DND-41 (cell line): ENCODE measurements around the gene NKD1.

Experiments used
- ATAC-seq: fragments of 200-7000 bp; cut with Tn5 transposase; 3 replicates; pipeline ENCODE4 v1.9.1; 2021; ENCODE audit warnings: low read depth; ENCODE audit not compliant: insufficient read depth
- DNase-seq: peaks from one replicate; pipeline ENCODE4 v3.0.0-alpha.2; 2020
- H2AFZ ChIP-seq: 2 replicates; pipeline ENCODE4 v1.6.0; 2012; ENCODE audit warnings: low read depth, low read length
- H3K27ac ChIP-seq: 2 replicates; pipeline ENCODE4 v1.5.1; 2012; ENCODE audit warnings: low read length, inconsistent platforms
- H3K27me3 ChIP-seq: fragments of 200-600 bp; sonication (generic); 2 replicates; pipeline ENCODE4 v1.6.0; 2012; ENCODE audit warnings: low read length, mild to moderate bottlenecking, inconsistent platforms; ENCODE audit not compliant: insufficient read depth, poor library complexity
- H3K36me3 ChIP-seq: 2 replicates; pipeline ENCODE4 v1.5.1; 2012; ENCODE audit warnings: low read length, inconsistent platforms; ENCODE audit not compliant: insufficient read depth
- H3K4me1 ChIP-seq: 2 replicates; pipeline ENCODE4 v1.5.1; 2012; ENCODE audit warnings: mild to moderate bottlenecking, low read length; ENCODE audit not compliant: insufficient read depth
- H3K4me2 ChIP-seq: 2 replicates; pipeline ENCODE4 v1.6.0; 2012; ENCODE audit warnings: mild to moderate bottlenecking, moderate library complexity, low read length, inconsistent platforms; ENCODE audit not compliant: insufficient read depth
- H3K4me3 ChIP-seq, 2 experiments: fragments of 200-600 bp in 1 of 2; shearing (Covaris generic) in 1 of 2; 2 replicates each; pipeline ENCODE4 v1.5.1; 2012 to 2016; ENCODE audit warnings: inconsistent platforms in 2 of 2, low read length in 2 of 2, mild to moderate bottlenecking in 2 of 2, low read depth in 1 of 2, moderate library complexity in 1 of 2
- H3K79me2 ChIP-seq: 2 replicates; pipeline ENCODE4 v1.6.0; 2012; ENCODE audit warnings: low read length, inconsistent platforms; ENCODE audit not compliant: insufficient read depth
- H3K9ac ChIP-seq: 2 replicates; pipeline ENCODE4 v1.6.0; 2012; ENCODE audit warnings: low read depth, mild to moderate bottlenecking, inconsistent platforms, low read length, moderate library complexity
- H3K9me3 ChIP-seq: 2 replicates; pipeline ENCODE4 v1.5.1; 2012; ENCODE audit warnings: low read length, moderate library complexity, mild to moderate bottlenecking, inconsistent platforms; ENCODE audit not compliant: insufficient read depth, severe bottlenecking
- H4K20me1 ChIP-seq: 2 replicates; pipeline ENCODE4 v1.6.0; 2012; ENCODE audit warnings: low read length; ENCODE audit not compliant: insufficient read depth
- CTCF ChIP-seq: IDR thresholded peaks from 2 replicates; pipeline ENCODE4 v1.5.1; 2012; ENCODE audit warnings: borderline replicate concordance, low read length, moderate library complexity, mild to moderate bottlenecking; ENCODE audit not compliant: poor library complexity, severe bottlenecking; ENCODE audit errors: extremely low read depth
- EZH2 ChIP-seq: IDR thresholded peaks from 3 replicates; pipeline ENCODE4 v1.6.1; 2012; ENCODE audit warnings: borderline replicate concordance, low read depth, mild to moderate bottlenecking, moderate library complexity, low read length, inconsistent platforms; ENCODE audit not compliant: severe bottlenecking

The NKD1 gene

DNA sequence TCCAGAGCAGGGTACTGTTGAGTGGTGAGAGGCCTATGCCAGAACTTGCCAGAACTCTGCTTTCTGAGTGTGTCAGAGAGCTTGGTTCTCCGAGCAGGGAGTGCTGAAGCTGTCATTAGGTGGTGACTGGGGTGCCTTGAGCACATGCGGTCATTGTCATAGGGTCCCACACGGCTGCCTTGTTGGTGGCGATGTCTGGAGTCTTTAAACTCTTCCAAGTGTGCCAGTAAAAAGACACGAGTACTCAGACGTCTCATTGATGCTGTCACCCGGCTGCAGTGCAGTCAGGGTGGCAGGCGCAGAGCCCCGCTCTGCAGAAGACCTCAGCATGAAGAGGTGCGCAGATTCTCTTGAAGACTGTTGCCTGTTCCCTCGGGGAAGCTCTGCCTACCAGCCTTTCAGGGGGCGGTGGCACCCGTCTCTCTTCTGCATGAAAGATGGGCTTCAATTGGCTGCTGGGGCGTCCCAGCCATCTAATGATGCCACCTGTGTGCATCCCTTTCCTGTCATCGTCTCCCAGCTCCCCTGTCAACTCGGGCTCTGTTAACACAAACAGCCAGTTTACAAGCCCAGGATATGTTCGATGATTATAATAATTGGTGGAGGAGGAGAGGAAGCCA lies 58.3 kb downstream of the NKD1 start:
- Histone ChIP-seq H3K36me3 (no peaks in the 10 kb centered on the region), H2AFZ (no peak overlapping the region), H3K4me1 (0 out of 2 replicates have a peak, but pooled peaks cover 6% of the 10 kb centered on the region), H3K27ac (no peak overlapping the region), H3K9ac (no peak overlapping the region), H3K4me3 (no peak overlapping the region), H4K20me1 (peaks cover 13% of the 10 kb centered on the region; the same call in 1 of the 2 replicates), H3K79me2 (no peaks in the 10 kb centered on the region), H3K4me2 (no peak overlapping the region), H3K9me3 (no peaks in the 10 kb centered on the region), H3K27me3 (no peaks in the 10 kb centered on the region)
- DNase-seq, result no peak
- no peak for ATAC-seq
- TF ChIP-seq EZH2 (no peak), CTCF (no peak)

GRCh38 chr16:50607051-50607431 lies 58.8 kb downstream of the NKD1 start:
- no peak for ATAC-seq
- no peaks in the 10 kb centered on the region for H3K9me3 ChIP-seq
- H2AFZ ChIP-seq, result no peak overlapping the region
- no peaks in the 10 kb centered on the region for H3K79me2 ChIP-seq
- H3K4me2 ChIP-seq, result no peak overlapping the region
- no peak for DNase-seq
- no peak overlapping the region for H3K27ac ChIP-seq
- 0 out of 2 replicates have a peak, but pooled peaks cover 6% of the 10 kb centered on the region for H3K4me1 ChIP-seq
- H3K9ac ChIP-seq, result no peak overlapping the region
- H3K36me3 ChIP-seq, result no peaks in the 10 kb centered on the region
- TF ChIP-seq EZH2 (no peak), CTCF (no peak)
- no peaks in the 10 kb centered on the region for H3K27me3 ChIP-seq
- peaks cover 13% of the 10 kb centered on the region; the same call in 1 of the 2 replicates for H4K20me1 ChIP-seq
- no peak overlapping the region for H3K4me3 ChIP-seq

GRCh38 chr16:50607447-50607846 lies 59.3 kb downstream of the NKD1 start:
- Histone ChIP-seq H3K4me3 (no peak overlapping the region), H3K4me2 (no peak overlapping the region), H3K4me1 (0 out of 2 replicates have a peak, but pooled peaks cover 6% of the 10 kb centered on the region), H3K9ac (no peak overlapping the region), H3K79me2 (no peaks in the 10 kb centered on the region), H3K27me3 (no peaks in the 10 kb centered on the region), H4K20me1 (peaks cover 13% of the 10 kb centered on the region; the same call in 1 of the 2 replicates), H3K27ac (no peak overlapping the region), H3K36me3 (no peaks in the 10 kb centered on the region), H3K9me3 (no peaks in the 10 kb centered on the region), H2AFZ (no peak overlapping the region)
- TF ChIP-seq EZH2, result no peak
- DNase-seq, result no peak
- no peak for ATAC-seq

DNA sequence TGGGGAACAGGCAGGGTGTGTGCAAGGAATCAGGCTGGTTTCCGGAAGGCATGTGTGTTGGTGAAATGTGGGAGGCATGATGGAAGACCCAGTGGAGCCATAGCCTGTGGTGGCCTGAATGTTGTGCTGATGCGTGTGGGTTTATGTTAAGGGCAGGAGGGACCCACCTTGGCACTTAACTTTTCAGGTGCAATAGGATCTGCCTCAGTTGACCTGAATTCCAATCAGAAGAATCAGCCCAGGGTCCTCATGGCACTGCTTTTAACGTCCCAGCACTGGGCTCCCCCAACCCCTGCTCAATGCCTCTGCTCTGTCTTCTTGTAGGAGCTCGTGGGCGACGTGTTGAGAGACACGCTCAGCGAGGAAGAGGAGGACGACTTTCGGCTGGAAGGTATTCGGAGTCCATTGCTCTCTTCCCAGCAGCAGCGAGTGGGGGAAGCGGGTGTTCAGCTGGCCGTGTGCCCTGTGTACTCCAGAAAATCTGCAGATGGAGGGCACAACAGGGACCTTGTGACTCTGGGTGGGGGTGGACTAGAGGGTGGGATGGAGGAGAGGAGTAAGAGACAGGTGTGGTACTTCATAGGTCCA lies 59.9 kb downstream of the NKD1 start:
- Histone ChIP-seq H3K4me2 (no peak overlapping the region), H3K4me3 (no peak overlapping the region), H3K27ac (no peak overlapping the region), H4K20me1 (peaks cover 13% of the 10 kb centered on the region; the same call in 1 of the 2 replicates), H3K4me1 (0 out of 2 replicates have a peak, but pooled peaks cover 6% of the 10 kb centered on the region), H3K36me3 (no peaks in the 10 kb centered on the region), H3K27me3 (peaks cover 1% of the 10 kb centered on the region), H3K79me2 (no peaks in the 10 kb centered on the region), H2AFZ (no peak overlapping the region), H3K9me3 (no peaks in the 10 kb centered on the region), H3K9ac (no peak overlapping the region)
- DNase-seq (no peak), ATAC-seq (no peak)
- no peak for TF ChIP-seq EZH2
- TF ChIP-seq CTCF, result no peak
